Cardiac muscle cell (in vitro differentiated cells and primary cell): ENCODE results near the gene ARAF. TPM values are rescaled to one million over a fixed set of nuclear protein-coding genes. Genes with fewer than 3 reads are reported as not detected.

Experiments used
- DNase-seq, 2 donors: peaks; one replicate each; pipeline versions ENCODE4 v3.0.0 to v3.0.0-alpha.2; 2010 to 2017; ENCODE audit warnings: low read depth in 1 of 2, low spot score in 1 of 2
- H3K27ac ChIP-seq: fragments of 200-600 bp; sonication (generic); 2 replicates; pipeline ENCODE4 v1.5.1; 2016
- H3K27me3 ChIP-seq: fragments of 200-600 bp; sonication (generic); 2 replicates; pipeline ENCODE4 v1.6.0; 2016; ENCODE audit warnings: control low read depth
- H3K36me3 ChIP-seq: fragments of 200-600 bp; sonication (generic); 2 replicates; pipeline ENCODE4 v1.5.1; 2016; ENCODE audit warnings: control low read depth
- H3K4me1 ChIP-seq: fragments of 200-600 bp; sonication (generic); 2 replicates; pipeline ENCODE4 v1.8.1; 2017; ENCODE audit warnings: low read depth, mild to moderate bottlenecking, mixed run types
- H3K4me3 ChIP-seq: fragments of 200-600 bp; sonication (generic); 2 replicates; pipeline ENCODE4 v1.5.1; 2016; ENCODE audit warnings: mild to moderate bottlenecking
- H3K9me3 ChIP-seq: fragments of 200-600 bp; sonication (generic); 2 replicates; pipeline ENCODE4 v1.5.1; 2017; ENCODE audit warnings: low read depth, mild to moderate bottlenecking, control low read depth
- polyA plus RNA-seq: library from polyadenylated mRNA; unstranded; fragments of >200 nt; fragmentation: Nextera tagmentation; extraction: Ambion mirVana; gene quantifications from 2 replicates; pipeline ENCODE4 v1.2.1, GENCODE V29; 2016
- total RNA-seq: library from RNA; depleted of rRNA; stranded (reverse); fragments of >200 nt; gene quantifications from 2 replicates; pipeline ENCODE4 v1.2.3, GENCODE V29; 2016
- TF ChIP-seq, protein P1 (sequence below): IDR thresholded peaks from 2 replicates; pipeline ENCODE4 v1.5.1; 2012; ENCODE audit warnings: low read depth, mild to moderate bottlenecking, low read length

ARAF gene
- total and polyA plus RNA-seq, 2 experiments from 2014 or later = 44.1 to 87.3 TPM

DNA sequence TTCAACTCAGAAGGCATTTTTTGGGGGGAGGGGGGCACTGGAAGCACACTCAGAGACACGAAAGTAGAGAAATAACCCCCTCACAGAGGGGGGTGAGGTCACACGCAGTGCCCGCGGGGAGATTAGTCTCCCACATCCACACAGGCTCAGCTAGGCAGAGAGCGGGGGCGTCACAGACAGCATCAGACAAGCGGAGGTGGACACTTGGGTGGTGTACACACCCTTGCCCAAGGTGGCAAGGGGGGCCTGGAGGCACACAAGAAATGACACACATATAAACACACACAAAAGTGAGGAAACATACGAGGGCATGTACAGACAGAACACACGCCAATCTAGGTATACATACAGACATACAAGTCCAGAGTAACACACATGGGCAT is 59.3 kb downstream of the ARAF start:
- Histone ChIP-seq H3K9me3 (no peaks in the 10 kb centered on the region), H3K4me3 (no peak overlapping the region), H3K27me3 (peaks cover 8% of the 10 kb centered on the region), H3K36me3 (no peaks in the 10 kb centered on the region), H3K4me1 (no peaks in the 10 kb centered on the region), H3K27ac (no peak overlapping the region)
- DNase-seq = no peak
- TF ChIP-seq, protein P1, sequence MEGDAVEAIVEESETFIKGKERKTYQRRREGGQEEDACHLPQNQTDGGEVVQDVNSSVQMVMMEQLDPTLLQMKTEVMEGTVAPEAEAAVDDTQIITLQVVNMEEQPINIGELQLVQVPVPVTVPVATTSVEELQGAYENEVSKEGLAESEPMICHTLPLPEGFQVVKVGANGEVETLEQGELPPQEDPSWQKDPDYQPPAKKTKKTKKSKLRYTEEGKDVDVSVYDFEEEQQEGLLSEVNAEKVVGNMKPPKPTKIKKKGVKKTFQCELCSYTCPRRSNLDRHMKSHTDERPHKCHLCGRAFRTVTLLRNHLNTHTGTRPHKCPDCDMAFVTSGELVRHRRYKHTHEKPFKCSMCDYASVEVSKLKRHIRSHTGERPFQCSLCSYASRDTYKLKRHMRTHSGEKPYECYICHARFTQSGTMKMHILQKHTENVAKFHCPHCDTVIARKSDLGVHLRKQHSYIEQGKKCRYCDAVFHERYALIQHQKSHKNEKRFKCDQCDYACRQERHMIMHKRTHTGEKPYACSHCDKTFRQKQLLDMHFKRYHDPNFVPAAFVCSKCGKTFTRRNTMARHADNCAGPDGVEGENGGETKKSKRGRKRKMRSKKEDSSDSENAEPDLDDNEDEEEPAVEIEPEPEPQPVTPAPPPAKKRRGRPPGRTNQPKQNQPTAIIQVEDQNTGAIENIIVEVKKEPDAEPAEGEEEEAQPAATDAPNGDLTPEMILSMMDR = no peak

Other genes starting within 250 kb of the ARAF start
- gene ZNF157, start 190.6 kb upstream of the ARAF start, total RNA-seq = 0.12 and 0.49 TPM in 2 replicates
- 1.00 TPM in 1 of 2 replicates, not detected in the other for gene ZNF157, start 190.6 kb upstream of the ARAF start, polyA plus RNA-seq
- gene ZNF41, start 78.0 kb upstream of the ARAF start, total RNA-seq = 5.4 and 5.6 TPM in 2 replicates
- gene ZNF41, start 78.0 kb upstream of the ARAF start, polyA plus RNA-seq = 4.4 and 4.5 TPM in 2 replicates
- gene TIMP1, start 21.2 kb downstream of the ARAF start, total RNA-seq = 54.4 and 113 TPM in 2 replicates
- gene TIMP1, start 21.2 kb downstream of the ARAF start, polyA plus RNA-seq = 147 and 247 TPM in 2 replicates
- 1.8 and 2.0 TPM in 2 replicates for gene SYN1, start 58.7 kb downstream of the ARAF start, total RNA-seq
- gene SYN1, start 58.7 kb downstream of the ARAF start, polyA plus RNA-seq = 10.8 and 12.6 TPM in 2 replicates
- 0.07 and 0.09 TPM in 2 replicates for gene CFP, start 68.7 kb downstream of the ARAF start, total RNA-seq
- gene CFP, start 68.7 kb downstream of the ARAF start, polyA plus RNA-seq = 0.13 TPM in 1 of 2 replicates, not detected in the other
- 36.6 and 39.4 TPM in 2 replicates for gene ELK1, start 89.4 kb downstream of the ARAF start, total RNA-seq
- gene ELK1, start 89.4 kb downstream of the ARAF start, polyA plus RNA-seq = 20.6 and 32.3 TPM in 2 replicates
- gene UXT, start 98.0 kb downstream of the ARAF start, total RNA-seq = 84.0 and 86.9 TPM in 2 replicates
- 128 and 151 TPM in 2 replicates for gene UXT, start 98.0 kb downstream of the ARAF start, polyA plus RNA-seq